GM21528 (cell line): ENCODE measurements around the gene GLIS1.
"Not testable (repeated sequence)": the region's sequence is repeated elsewhere in the genome, so short reads cannot be mapped to it uniquely, and the experiment has no call there.

ENCODE experiments used
- ATAC-seq: cut with Tn5 transposase; IDR thresholded peaks from one replicate; pipeline ENCODE4 v1.9.1; 2021; ENCODE audit warnings: mild to moderate bottlenecking, moderate library complexity; ENCODE audit not compliant: unreplicated experiment, low FRiP score

Gene GLIS1

DNA sequence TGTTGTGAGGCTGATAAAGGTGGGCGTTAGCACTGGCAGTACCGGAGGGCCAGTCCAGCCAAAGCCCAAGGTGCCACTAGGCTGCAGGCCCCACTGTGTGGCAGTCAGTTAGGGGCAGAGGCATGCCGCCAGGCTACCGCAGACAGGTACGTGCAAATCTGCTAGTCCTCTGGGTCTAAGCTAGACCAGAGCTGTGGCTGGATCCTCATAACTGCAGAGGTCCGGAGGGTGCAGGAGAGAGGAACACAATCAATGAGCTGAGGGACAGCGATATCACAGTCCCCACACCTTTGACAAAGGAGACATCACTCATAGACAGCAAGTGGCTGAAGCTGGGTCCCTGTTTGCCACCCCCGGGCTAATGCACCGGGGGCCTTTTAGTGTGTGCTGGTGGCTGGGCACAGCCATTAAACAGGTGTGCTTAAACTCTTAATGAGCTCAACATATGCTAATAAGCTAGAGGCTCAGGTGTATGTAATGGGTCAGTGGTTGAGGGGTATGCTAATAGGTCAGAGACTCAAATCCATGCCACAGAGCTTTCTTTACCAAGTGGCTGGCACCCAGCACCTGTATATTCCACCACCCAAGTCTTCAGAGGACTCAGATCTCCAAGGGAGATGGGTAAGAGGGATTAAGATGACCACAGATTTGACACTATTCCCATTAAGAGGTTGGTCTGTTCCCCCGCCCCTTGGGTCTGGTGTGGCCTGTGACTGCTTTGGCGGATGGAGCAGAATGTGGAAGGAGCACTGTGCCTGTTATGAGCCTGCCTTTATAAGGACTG lies 82.0 kb downstream of the GLIS1 start:
- no peak for ATAC-seq

GRCh38 chr1:53655931-53656746 lies 82.8 kb downstream of the GLIS1 start:
- ATAC-seq: no peak

GRCh38 chr1:53654216-53655210 lies 84.5 kb downstream of the GLIS1 start:
- no peak for ATAC-seq

DNA sequence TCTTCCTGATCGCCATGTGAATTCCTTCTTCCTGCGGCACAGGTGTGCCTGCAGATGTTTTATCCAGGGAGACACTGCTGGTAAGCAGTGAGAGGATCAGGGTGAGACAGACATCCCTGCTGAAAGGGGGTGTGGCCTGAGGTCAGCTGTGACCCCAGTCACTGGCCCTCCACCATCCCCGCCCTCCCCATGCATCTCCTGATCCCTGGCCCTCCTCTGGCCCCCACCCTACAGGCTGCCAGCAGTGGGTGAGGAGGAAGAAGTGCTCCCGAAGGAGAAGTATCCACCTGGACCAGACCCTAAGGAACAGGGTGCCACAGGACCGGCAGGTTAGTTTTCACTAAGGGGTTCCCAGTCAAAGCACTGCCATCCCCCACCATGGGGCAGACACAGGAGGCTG lies 85.3 kb downstream of the GLIS1 start:
- no peak for ATAC-seq

GRCh38 chr1:53653200-53653575 lies 85.8 kb downstream of the GLIS1 start:
- ATAC-seq: no peak

DNA sequence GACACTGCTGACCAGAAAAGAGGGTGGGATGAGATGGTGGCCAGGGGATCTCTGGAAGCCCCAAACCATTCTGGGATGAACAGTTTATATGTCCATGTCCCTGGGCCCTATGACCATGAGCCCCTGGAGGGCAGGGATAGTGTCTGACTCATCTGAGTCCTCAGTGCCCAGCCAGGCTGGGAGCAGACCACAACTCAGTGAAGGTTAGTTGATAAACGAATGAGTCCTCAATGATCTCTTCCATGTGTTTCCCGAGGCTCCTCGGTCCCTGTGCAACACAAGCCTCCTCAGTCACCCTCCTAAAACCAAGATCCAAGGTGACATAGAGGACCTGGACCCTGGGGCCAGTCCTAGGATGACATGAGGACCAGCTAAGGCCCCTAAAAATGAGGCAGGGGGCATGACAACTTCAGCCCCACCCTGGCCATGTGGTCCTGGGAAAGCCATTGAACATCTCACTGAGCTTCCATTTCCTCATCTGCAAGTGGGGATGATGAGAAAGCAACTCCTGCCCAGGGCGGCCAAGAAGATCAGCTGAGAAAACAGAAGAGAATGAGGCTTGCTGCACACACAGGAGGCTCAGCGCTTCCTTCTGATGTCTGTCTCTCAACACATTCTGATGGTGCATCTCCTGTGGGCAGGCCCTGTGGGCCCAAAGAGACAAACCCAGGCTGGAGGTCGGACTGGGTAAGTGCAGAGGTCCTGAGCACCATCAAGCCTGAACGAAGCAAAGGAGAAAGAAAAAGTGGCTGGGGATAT lies 86.3 kb downstream of the GLIS1 start:
- ATAC-seq: no peak

- ATAC-seq: no peak
These were observed 87.6 kb downstream of the GLIS1 start for GRCh38 chr1:53651356-53651755.

DNA sequence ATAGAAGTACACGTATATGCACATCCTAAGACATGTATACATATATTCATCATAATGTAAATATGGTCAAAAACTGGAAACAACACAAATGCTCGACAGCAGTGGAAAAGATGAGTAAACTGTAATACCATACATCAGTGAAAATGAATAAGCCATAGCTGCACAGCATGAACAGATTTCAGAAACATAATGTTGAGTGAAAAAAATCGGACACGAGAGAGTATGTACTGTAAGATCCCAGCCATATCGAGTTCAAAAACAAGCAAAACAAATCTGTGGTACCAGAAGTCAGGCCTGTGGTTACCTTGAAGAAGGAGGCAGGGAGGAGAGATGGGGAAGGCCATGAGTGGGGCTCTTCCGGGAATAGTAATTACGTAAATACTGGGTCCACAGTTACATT lies 90.4 kb downstream of the GLIS1 start:
- no peak for ATAC-seq

DNA sequence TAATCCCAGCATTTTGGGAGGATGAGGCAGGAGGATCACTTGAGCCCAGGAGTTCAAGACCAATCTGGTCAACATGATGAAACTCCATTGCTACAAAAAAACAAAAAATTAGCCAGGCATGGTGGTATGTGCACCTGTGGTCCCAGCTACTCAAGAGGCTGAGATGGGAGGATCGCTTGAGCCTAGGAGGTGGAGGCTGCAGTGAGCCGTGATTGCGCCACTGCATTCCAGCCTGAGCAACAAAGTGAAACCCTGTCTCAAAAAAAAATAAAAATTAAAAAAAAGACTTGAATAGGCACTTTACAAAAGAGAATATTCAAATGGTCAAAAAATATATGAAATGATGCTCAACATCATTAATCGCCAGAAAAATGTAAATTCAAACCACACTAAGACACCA lies 91.0 kb downstream of the GLIS1 start:
- not testable (repeated sequence) for ATAC-seq

GRCh38 chr1:53646732-53647131 lies 92.2 kb downstream of the GLIS1 start:
- ATAC-seq: no peak

DNA sequence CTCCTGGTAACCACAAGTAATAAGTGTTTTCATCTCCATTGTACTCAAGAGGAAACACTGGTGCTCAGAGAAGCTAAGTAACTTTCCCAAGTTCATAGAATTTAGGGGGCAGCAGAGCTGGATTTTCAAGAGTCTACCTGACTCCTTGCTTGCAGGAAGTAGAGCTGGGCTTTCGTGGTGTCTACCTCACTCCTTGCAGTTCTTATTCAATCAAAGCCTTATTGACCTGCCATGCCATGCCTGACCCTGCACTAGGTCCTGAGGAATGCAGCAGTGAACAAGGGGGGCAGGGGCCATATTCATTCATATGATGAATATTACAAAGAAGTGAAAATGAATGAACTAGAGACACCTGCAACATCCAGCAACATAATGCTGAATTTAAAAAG lies 93.3 kb downstream of the GLIS1 start:
- no peak for ATAC-seq

- no peak for ATAC-seq
These were observed 93.9 kb downstream of the GLIS1 start for GRCh38 chr1:53644909-53645689.

DNA sequence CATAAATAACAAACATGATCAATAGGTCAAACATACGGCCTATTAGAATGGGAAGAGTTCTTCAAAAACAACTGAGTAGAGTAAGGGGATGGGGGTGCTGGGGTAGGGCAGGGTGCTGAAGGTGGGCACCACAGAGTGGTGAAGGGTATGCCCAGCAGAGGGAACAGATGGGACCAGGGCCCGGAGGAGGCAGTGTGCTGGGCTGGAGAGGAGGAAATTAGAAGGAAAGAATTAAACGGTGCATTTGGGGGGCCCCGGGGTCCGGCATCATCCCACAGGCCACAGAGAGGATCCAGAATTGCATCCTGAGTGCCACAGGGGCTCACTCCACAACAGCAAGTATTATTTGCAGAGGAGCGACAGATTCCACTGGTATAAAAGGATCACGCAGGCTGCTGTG lies 94.5 kb downstream of the GLIS1 start:
- ATAC-seq: no peak

- ATAC-seq: no peak
These were observed 95.0 kb downstream of the GLIS1 start for GRCh38 chr1:53643881-53644390.

GRCh38 chr1:53643041-53643880 lies 95.7 kb downstream of the GLIS1 start:
- ATAC-seq: no peak

- no peak for ATAC-seq
These were observed 96.4 kb downstream of the GLIS1 start for GRCh38 chr1:53642607-53643006.

DNA sequence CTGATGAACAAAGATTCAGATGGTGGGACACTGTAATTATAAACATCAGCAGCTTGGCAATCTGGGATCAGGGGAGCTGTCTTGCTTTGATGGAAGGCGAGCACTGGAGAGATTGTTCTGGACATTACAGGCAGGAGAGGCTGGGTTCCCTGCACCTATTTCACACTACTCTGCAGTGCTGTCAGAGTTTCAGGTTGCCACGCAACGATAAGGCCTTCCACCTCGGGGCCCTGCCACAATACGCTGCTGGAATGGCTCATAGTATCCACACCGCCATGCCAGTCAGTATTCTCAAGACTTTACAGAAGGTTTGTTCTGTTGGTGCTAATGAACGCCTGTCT lies 96.8 kb downstream of the GLIS1 start:
- ATAC-seq: no peak

DNA sequence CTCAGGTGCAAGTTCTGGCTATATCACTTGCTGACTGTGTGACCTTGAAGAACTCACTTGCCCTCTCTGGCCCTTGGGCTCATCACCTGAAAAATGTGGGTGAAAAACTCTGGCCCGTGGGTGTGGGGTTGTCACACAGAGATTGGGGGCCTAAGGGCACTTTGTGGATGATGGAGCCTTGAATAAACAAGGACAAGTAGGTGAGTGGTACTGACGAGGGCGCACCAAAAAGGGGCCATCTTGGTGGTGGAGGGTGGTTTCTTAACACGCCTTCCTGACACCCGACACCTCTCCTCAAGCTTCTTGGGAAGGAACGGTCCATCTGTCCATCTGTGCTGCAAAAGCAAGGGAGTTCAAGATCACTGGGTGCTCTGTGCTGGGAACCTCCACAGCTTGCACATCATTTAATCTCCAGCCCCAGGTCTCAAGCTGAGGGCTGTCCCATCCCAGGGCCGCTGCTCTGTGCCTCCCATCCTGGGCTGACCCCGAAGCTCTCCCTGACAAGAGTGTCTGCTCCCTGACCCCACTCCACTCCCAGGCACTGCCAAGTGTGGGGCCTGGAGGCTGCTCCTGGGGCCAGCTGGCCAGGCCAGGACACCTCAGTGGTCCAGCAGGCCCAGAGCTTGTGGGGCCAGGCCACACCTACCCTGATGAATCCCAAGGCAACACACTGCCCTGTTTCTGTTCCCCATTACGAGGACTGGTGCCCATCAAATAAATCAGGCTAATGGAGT lies 97.3 kb downstream of the GLIS1 start:
- ATAC-seq: no peak
